HAP-1 (cell line): ENCODE results near the gene NID1.
"Not testable (repeated sequence)": the region's sequence is repeated elsewhere in the genome, so short reads cannot be mapped to it uniquely, and the experiment has no call there.

Source experiments
- DNase-seq, 2 experiments: peaks; one replicate each; pipeline ENCODE4 v3.0.0-alpha.2; 2016 to 2020; ENCODE audit warnings: low spot score in 2 of 2
- H3K27me3 ChIP-seq: fragments of 250-450 bp; sonication (Bioruptor Pico); 2 replicates; pipeline ENCODE4 v1.5.1; 2020; ENCODE audit warnings: low read depth, mild to moderate bottlenecking, moderate library complexity
- H3K36me3 ChIP-seq: fragments of 250-450 bp; sonication (Bioruptor Pico); replicated peaks from 2 replicates; pipeline ENCODE4 v1.5.1; 2020; ENCODE audit warnings: mild to moderate bottlenecking
- H3K4me1 ChIP-seq: fragments of 250-450 bp; sonication (Bioruptor Pico); 2 replicates; pipeline ENCODE4 v1.5.1; 2020; ENCODE audit warnings: mild to moderate bottlenecking
- H3K4me3 ChIP-seq: fragments of 250-450 bp; sonication (Bioruptor Pico); 2 replicates; pipeline ENCODE4 v1.5.1; 2020; ENCODE audit warnings: mild to moderate bottlenecking, moderate library complexity
- H3K9me3 ChIP-seq: fragments of 250-450 bp; sonication (Bioruptor Pico); 2 replicates; pipeline ENCODE4 v1.5.1; 2020; ENCODE audit warnings: mild to moderate bottlenecking, moderate library complexity
- in situ Hi-C: fragments of 300-500 bp; cut with MboI; formaldehyde crosslinking; loops from 3 replicates; pipeline ENCODE4 v1.14.3; 2020; ENCODE audit warnings: low sequenced_read_pairs, inconsistent platforms, mixed read lengths

The NID1 gene

GRCh38 chr1:236020359-236021219 is 44.3 kb downstream of the NID1 start:
- Histone ChIP-seq H3K27me3 (no peaks in the 10 kb centered on the region), H3K9me3 (no peaks in the 10 kb centered on the region), H3K4me1 (no peaks in the 10 kb centered on the region), H3K36me3 (peaks cover 28% of the 10 kb centered on the region), H3K4me3 (no peak overlapping the region)
- in situ Hi-C loops = no loop called here
- no peak for DNase-seq

GRCh38 chr1:236018885-236019453 is 45.9 kb downstream of the NID1 start:
- no peak for DNase-seq
- in situ Hi-C loops = no loop called here

GRCh38 chr1:236016782-236017400 is 48.0 kb downstream of the NID1 start:
- in situ Hi-C loops = no loop called here
- peaks cover 16% of the 10 kb centered on the region for H3K36me3 ChIP-seq
- no peaks in the 10 kb centered on the region for H3K9me3 ChIP-seq
- no peaks in the 10 kb centered on the region for H3K27me3 ChIP-seq
- H3K4me1 ChIP-seq = no peaks in the 10 kb centered on the region
- H3K4me3 ChIP-seq = no peak overlapping the region
- no peak for DNase-seq

More at GRCh38 chr1:236018885-236019453, 45.9 kb downstream of the NID1 start:
- Histone ChIP-seq H3K27me3 (no peaks in the 10 kb centered on the region), H3K36me3 (peaks cover 21% of the 10 kb centered on the region), H3K9me3 (no peaks in the 10 kb centered on the region), H3K4me1 (no peaks in the 10 kb centered on the region), H3K4me3 (no peak overlapping the region)

- Histone ChIP-seq H3K27me3 (no peaks in the 10 kb centered on the region), H3K4me3 (no peak overlapping the region), H3K9me3 (no peaks in the 10 kb centered on the region), H3K36me3 (peaks cover 16% of the 10 kb centered on the region), H3K4me1 (no peaks in the 10 kb centered on the region)
- in situ Hi-C loops = no loop called here
- no peak for DNase-seq
Measured at GRCh38 chr1:236016083-236016482, 48.8 kb downstream of the NID1 start.

GRCh38 chr1:236015539-236015938 is 49.4 kb downstream of the NID1 start:
- H3K4me1 ChIP-seq = no peaks in the 10 kb centered on the region
- H3K27me3 ChIP-seq = no peaks in the 10 kb centered on the region
- no peak overlapping the region for H3K4me3 ChIP-seq
- in situ Hi-C loops = no loop called here
- DNase-seq = no peak
- H3K9me3 ChIP-seq = no peaks in the 10 kb centered on the region
- peaks cover 16% of the 10 kb centered on the region for H3K36me3 ChIP-seq

GRCh38 chr1:236013330-236013729 is 51.6 kb downstream of the NID1 start:
- no peaks in the 10 kb centered on the region for H3K27me3 ChIP-seq
- H3K4me1 ChIP-seq = no peaks in the 10 kb centered on the region
- in situ Hi-C loops = no loop called here
- no peak for DNase-seq
- H3K4me3 ChIP-seq = no peak overlapping the region
- H3K36me3 ChIP-seq = peaks cover 10% of the 10 kb centered on the region
- no peaks in the 10 kb centered on the region for H3K9me3 ChIP-seq

- peaks cover 6% of the 10 kb centered on the region for H3K36me3 ChIP-seq
- in situ Hi-C loops = no loop called here
- no peak for DNase-seq
Measured at GRCh38 chr1:236011641-236012040, 53.2 kb downstream of the NID1 start.

GRCh38 chr1:236010443-236010842 is 54.4 kb downstream of the NID1 start:
- no peaks in the 10 kb centered on the region for H3K9me3 ChIP-seq
- peaks cover 6% of the 10 kb centered on the region for H3K36me3 ChIP-seq
- no peaks in the 10 kb centered on the region for H3K4me1 ChIP-seq
- in situ Hi-C loops = no loop called here
- no peak for DNase-seq
- H3K4me3 ChIP-seq = no peak overlapping the region
- no peaks in the 10 kb centered on the region for H3K27me3 ChIP-seq

More at GRCh38 chr1:236011641-236012040, 53.2 kb downstream of the NID1 start:
- H3K27me3 ChIP-seq = no peaks in the 10 kb centered on the region
- H3K4me1 ChIP-seq = no peaks in the 10 kb centered on the region
- H3K4me3 ChIP-seq = no peak overlapping the region
- no peaks in the 10 kb centered on the region for H3K9me3 ChIP-seq

- Histone ChIP-seq H3K4me3 (no peak overlapping the region), H3K4me1 (no peaks in the 10 kb centered on the region), H3K27me3 (no peaks in the 10 kb centered on the region), H3K9me3 (no peaks in the 10 kb centered on the region), H3K36me3 (peaks cover 6% of the 10 kb centered on the region)
- DNase-seq = no peak
- in situ Hi-C loops = no loop called here
Measured at GRCh38 chr1:236009857-236010256, 55.0 kb downstream of the NID1 start.

GRCh38 chr1:236009191-236009590 is 55.7 kb downstream of the NID1 start:
- Histone ChIP-seq H3K9me3 (no peaks in the 10 kb centered on the region), H3K4me1 (no peaks in the 10 kb centered on the region), H3K36me3 (peaks cover 6% of the 10 kb centered on the region), H3K4me3 (no peak overlapping the region), H3K27me3 (no peaks in the 10 kb centered on the region)
- in situ Hi-C loops = no loop called here
- no peak for DNase-seq

GRCh38 chr1:236007781-236008180 is 57.1 kb downstream of the NID1 start:
- Histone ChIP-seq H3K36me3 (peaks cover under 1% of the 10 kb centered on the region), H3K4me3 (no peak overlapping the region), H3K27me3 (no peaks in the 10 kb centered on the region), H3K4me1 (no peaks in the 10 kb centered on the region), H3K9me3 (no peaks in the 10 kb centered on the region)
- in situ Hi-C loops = no loop called here
- no peak for DNase-seq

GRCh38 chr1:236003058-236003457 is 61.8 kb downstream of the NID1 start:
- DNase-seq, H3K4me1 ChIP-seq, H3K9me3 ChIP-seq, H3K27me3 ChIP-seq, H3K36me3 ChIP-seq, in situ Hi-C loops, H3K4me3 ChIP-seq: not testable (repeated sequence)

GRCh38 chr1:236002572-236002971 is 62.3 kb downstream of the NID1 start:
- no peak for DNase-seq
- no peaks in the 10 kb centered on the region for H3K36me3 ChIP-seq
- no peaks in the 10 kb centered on the region for H3K27me3 ChIP-seq
- H3K9me3 ChIP-seq = no peaks in the 10 kb centered on the region
- no peaks in the 10 kb centered on the region for H3K4me1 ChIP-seq
- in situ Hi-C loops = no loop called here
- H3K4me3 ChIP-seq = no peak overlapping the region

- Histone ChIP-seq H3K36me3 (no peaks in the 10 kb centered on the region), H3K27me3 (no peaks in the 10 kb centered on the region), H3K9me3 (no peaks in the 10 kb centered on the region), H3K4me1 (no peaks in the 10 kb centered on the region), H3K4me3 (no peak overlapping the region)
- DNase-seq = no peak
- in situ Hi-C loops = no loop called here
Measured at GRCh38 chr1:236002025-236002390, 62.9 kb downstream of the NID1 start.
